A549 (cell line): ENCODE results near the gene CEBPG.

Experiments used
- CTCF ChIP-seq: fragments of >200 bp; sonication (Bioruptor Twin); formaldehyde crosslinking; IDR thresholded peaks from 3 replicates; pipeline ENCODE4 v1.5.1; 2016
- ESRRA ChIP-seq: fragments of 150-350 bp; IDR thresholded peaks from 2 replicates; pipeline ENCODE4 v1.6.1; 2014; ENCODE audit warnings: mild to moderate bottlenecking, low read length, borderline replicate concordance
- FOSL2 ChIP-seq, 2 experiments: fragments of 450-650 bp in 1 of 2; fragments of >200 bp in 1 of 2; sonication (Bioruptor Twin) in 1 of 2; formaldehyde crosslinking; IDR thresholded peaks; 2 replicates each; pipeline versions ENCODE4 v1.5.0 to v1.6.1; 2016 to 2020; ENCODE audit warnings: mild to moderate bottlenecking in 1 of 2, moderate library complexity in 1 of 2

GRCh38 chr19:33359581-33359980, 13.9 kb upstream of the CEBPG start:
- TF ChIP-seq CTCF: no peak
- TF ChIP-seq FOSL2 (IDR thresholded peaks at IDR 0.05): no peak
- no peak for TF ChIP-seq FOSL2 (CRISPR knock-in tag; IDR thresholded peaks at IDR 0.05)
- TF ChIP-seq ESRRA: no peak
